GM19043 (cell line): ENCODE measurements around the gene ACADM.
"Not testable (repeated sequence)": the region's sequence is repeated elsewhere in the genome, so short reads cannot be mapped to it uniquely, and the experiment has no call there.

Experiments
- ATAC-seq: cut with Tn5 transposase; IDR thresholded peaks from one replicate; pipeline ENCODE4 v1.9.1; 2021; ENCODE audit warnings: low read depth; ENCODE audit not compliant: unreplicated experiment

The ACADM gene

GRCh38 chr1:75791022-75791421 lies 66.5 kb downstream of the ACADM start:
- no peak for ATAC-seq

- ATAC-seq, result no peak
Measured at GRCh38 chr1:75792091-75792490, 67.6 kb downstream of the ACADM start.

DNA sequence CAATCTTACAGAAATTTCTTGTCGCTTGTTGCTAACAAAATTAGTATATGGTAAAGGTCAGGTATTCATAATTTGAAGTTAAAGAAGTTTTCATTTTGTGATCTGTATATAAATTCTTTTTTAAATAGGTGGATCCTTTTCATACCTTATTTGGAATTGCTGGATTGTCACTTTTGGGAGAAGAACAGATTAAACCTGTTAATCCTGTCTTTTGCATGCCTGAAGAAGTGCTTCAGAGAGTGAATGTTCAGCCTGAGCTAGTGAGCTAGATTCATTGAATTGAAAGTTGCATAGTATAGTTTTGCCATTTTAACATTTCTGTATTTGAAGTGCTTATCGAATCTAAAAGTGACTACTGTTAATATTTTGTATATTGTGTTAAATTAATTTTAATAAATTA lies 69.9 kb downstream of the ACADM start:
- ATAC-seq, result no peak

GRCh38 chr1:75795703-75796193 lies 71.2 kb downstream of the ACADM start:
- no peak for ATAC-seq

DNA sequence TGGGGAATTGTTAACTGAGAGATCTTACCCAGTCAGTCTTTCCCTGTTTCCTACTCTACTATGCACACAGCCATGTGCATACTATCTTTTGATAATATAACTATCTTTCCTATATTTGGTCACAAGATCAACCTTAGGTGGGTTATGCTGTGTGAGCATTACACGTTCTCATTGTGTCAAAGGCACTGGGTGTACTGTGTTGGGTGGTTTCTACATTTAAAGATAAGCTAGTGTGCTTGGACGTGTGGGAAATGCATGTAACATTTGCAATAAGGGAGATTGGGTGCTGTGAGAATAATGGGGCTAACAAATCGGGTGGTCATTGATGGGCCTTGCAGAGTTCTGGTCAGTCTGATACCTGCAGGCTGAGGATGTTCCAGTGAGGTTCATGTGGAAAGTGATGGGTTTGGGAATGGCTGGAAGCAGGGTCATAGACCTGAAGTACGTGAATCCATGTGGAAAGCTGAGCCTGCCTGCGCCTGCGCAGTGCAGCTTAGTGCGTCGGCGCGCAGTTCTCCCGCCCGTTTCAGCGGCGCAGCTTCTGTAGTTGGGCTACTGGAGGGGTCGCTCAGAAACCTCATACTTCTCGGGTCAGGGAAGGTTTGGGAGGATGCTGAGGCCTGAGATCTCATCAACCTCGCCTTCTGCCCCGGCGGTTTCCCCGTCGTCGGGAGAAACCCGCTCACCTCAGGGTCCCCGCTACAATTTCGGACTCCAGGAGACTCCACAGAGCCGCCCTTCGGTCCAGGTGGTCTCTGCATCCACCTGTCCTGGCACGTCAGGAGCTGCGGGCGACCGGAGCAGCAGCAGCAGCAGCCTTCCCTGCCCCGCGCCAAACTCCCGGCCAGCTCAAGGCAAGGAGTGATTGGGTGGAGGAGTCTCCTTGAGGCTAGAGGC lies 72.1 kb downstream of the ACADM start, which contains the start of gene MSH4:
MSH4 (plus strand) TSS at position 507 of the 897 bp plus-strand sequence; CDS start at position 611, 104 bp downstream.
- ATAC-seq, result no peak

DNA sequence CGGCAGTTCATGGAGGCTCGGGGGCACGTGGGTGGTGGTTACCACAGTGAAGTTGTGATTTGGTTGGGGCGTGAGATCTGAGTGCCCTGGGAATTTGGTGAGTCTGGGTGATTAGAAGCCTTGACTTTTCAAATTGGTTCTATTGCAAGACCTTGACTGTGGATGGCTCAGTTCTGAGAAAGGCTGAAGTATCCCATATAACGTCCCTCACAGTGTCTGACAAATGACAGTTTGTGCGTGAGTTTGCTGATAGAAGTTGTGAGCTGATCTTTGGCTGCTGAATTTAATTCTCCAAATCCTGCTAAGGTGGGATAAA lies 72.7 kb downstream of the ACADM start:
- ATAC-seq, result no peak

GRCh38 chr1:75797606-75798216 lies 73.2 kb downstream of the ACADM start:
- ATAC-seq, result no peak

DNA sequence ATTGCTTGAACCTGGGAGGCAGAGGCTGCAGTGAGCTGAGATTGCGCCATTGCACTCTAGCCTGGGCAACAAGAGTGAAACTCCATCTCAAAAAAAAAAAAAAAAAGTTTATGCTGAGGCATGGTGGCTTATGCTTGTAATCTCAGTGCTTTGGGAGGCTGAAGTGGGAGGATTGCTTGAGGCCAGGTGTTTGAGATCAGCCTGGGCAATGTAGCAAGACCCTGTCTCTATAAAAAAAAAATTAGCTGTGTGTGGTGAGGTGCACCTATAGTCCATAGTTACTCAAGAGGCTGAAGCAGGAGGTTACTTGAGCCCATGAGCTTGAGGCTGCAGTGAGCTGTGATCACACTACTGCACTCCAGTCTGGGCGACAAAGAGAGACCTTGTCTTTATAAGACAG lies 77.0 kb downstream of the ACADM start:
- ATAC-seq, result not testable (repeated sequence)

DNA sequence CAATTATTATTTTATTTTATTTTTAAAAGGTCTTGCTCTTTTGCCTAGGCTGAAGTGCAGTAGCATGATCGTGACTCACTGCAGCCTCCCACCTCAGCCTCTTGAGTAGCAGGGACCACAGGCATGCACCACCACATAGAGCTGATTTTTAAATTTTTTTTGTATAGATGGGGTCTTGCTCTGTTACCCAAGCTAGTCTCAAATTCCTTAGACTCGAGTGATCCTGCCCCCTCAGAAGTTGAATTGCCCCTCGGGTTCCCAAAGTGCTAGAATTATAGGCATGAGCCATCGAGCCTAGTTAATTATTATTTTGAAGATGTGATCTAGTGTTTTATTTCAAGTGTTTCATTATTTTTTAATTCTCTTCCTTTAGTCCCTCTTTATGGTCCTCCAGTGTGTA lies 84.4 kb downstream of the ACADM start:
- no peak for ATAC-seq

DNA sequence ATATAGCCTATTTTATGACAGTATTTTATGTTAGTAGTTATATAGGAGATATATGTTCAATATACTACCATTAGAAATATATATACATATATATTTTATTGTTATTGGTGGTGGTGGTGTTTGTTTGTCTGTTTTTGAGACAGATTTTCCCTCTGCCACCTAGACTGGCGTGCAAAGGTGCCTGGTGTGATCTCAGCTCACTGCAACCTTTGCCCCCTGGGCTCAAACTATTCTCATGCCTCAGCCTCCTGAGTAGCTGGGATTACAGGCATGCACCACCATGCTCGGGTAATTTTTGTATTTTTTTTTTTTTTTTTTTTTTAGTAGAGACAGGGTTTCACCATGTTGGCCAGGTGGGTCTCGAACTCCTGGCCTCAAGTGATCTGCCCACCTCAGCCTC lies 85.6 kb downstream of the ACADM start:
- ATAC-seq, result not testable (repeated sequence)

GRCh38 chr1:75811211-75811981 lies 86.9 kb downstream of the ACADM start:
- ATAC-seq, result no peak

DNA sequence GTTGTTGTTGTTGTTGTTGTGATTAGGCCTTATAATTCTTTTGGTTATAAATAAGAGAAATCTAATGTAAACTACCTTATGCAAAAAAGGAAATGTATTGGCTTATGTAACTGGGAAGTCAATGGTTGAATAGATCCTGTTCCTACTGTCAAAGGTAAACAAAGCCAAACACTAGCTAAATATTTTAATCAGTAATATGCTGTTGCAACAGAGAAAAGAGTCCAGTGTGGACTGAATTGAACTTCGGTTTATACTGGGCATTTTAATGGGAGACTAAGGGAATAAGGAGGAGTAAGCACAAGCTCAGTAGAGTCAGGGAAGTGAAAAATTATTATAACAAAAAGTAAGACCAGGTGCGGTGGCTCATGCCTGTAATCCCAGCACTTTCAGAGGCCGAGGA lies 87.6 kb downstream of the ACADM start:
- no peak for ATAC-seq
